Activated T-cell treated with anti-CD3 and anti-CD28 coated beads, Interleukin-2, amount 50 U/mL, for 24 hours (primary cell): Measurements from ENCODE around the gene TBC1D14.

Experiments used
- DNase-seq: peaks from one replicate; pipeline ENCODE4 v3.0.0-alpha.2; 2020
- H3K27ac Mint-ChIP-seq: 2 replicates; pipeline ENCODE4 v1.8.0; 2020; ENCODE audit warnings: mild to moderate bottlenecking, mixed read lengths
- H3K27me3 Mint-ChIP-seq: 2 replicates; pipeline ENCODE4 v1.8.0; 2020; ENCODE audit warnings: mixed read lengths
- H3K36me3 Mint-ChIP-seq: 2 replicates; pipeline ENCODE4 v1.8.0; 2020; ENCODE audit warnings: low read depth, mixed read lengths
- H3K4me1 Mint-ChIP-seq: 2 replicates; pipeline ENCODE4 v1.8.0; 2020; ENCODE audit warnings: low read depth, mixed read lengths
- H3K4me3 Mint-ChIP-seq: 2 replicates; pipeline ENCODE4 v1.8.0; 2020; ENCODE audit warnings: mild to moderate bottlenecking, moderate library complexity, mixed read lengths
- H3K9me3 Mint-ChIP-seq: 2 replicates; pipeline ENCODE4 v1.8.0; 2020; ENCODE audit warnings: mixed read lengths

The TBC1D14 gene

GRCh38 chr4:6956087-6956433, 46.4 kb downstream of the TBC1D14 start:
- Mint-ChIP-seq H3K9me3 (no peaks in the 10 kb centered on the region), H3K4me3 (no peak overlapping the region), H3K4me1 (peaks cover 57% of the 10 kb centered on the region), H3K27me3 (no peaks in the 10 kb centered on the region), H3K36me3 (peaks cover under 1% of the 10 kb centered on the region), H3K27ac (no peak overlapping the region)
- DNase-seq: peak; percentile 3

GRCh38 chr4:6956434-6957147, 47.0 kb downstream of the TBC1D14 start:
- H3K36me3 Mint-ChIP-seq: peaks cover 4% of the 10 kb centered on the region
- H3K9me3 Mint-ChIP-seq: no peaks in the 10 kb centered on the region
- H3K27me3 Mint-ChIP-seq: no peaks in the 10 kb centered on the region
- H3K4me3 Mint-ChIP-seq: no peak overlapping the region
- H3K4me1 Mint-ChIP-seq: peaks cover 56% of the 10 kb centered on the region
- H3K27ac Mint-ChIP-seq: no peak overlapping the region
- peak; percentile 23 for DNase-seq

- Mint-ChIP-seq H3K4me3 (no peak overlapping the region), H3K27me3 (no peaks in the 10 kb centered on the region), H3K9me3 (no peaks in the 10 kb centered on the region), H3K36me3 (peaks cover 6% of the 10 kb centered on the region), H3K27ac (no peak overlapping the region), H3K4me1 (peaks cover 56% of the 10 kb centered on the region)
- DNase-seq: no peak
Measured at GRCh38 chr4:6957148-6957520, 47.5 kb downstream of the TBC1D14 start.

GRCh38 chr4:6957994-6958393, 48.4 kb downstream of the TBC1D14 start:
- Mint-ChIP-seq H3K9me3 (no peaks in the 10 kb centered on the region), H3K27me3 (no peaks in the 10 kb centered on the region), H3K4me1 (peaks cover 57% of the 10 kb centered on the region), H3K27ac (no peak overlapping the region), H3K36me3 (peaks cover 6% of the 10 kb centered on the region), H3K4me3 (no peak overlapping the region)
- peak; percentile 14 for DNase-seq

DNA sequence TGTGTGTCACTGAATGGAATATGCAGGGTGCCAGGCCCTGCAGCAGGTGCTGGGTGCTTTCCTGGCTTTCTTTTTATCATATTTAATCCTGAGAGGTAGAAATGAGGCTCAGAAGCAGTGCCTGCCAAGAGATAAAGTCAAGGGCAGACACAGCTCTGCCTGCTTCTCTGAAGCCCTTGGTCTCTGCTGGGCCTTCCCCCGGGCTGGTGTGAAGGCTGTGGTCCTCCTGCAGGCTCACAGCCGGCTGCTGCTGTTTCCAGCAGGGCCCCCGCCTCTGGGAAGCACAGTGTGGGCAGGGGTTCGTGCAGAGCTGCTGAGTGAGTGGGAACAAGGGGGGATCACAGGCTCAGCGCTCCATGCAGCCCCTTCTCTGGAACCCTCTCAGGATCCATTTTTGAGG, 49.6 kb downstream of the TBC1D14 start:
- Mint-ChIP-seq H3K4me3 (no peak overlapping the region), H3K27me3 (no peaks in the 10 kb centered on the region), H3K36me3 (peaks cover 6% of the 10 kb centered on the region), H3K27ac (no peak overlapping the region), H3K9me3 (no peaks in the 10 kb centered on the region), H3K4me1 (peaks cover 66% of the 10 kb centered on the region)
- peak; percentile 15 for DNase-seq

GRCh38 chr4:6960154-6960553, 50.5 kb downstream of the TBC1D14 start:
- peaks cover 67% of the 10 kb centered on the region for H3K4me1 Mint-ChIP-seq
- no peaks in the 10 kb centered on the region for H3K9me3 Mint-ChIP-seq
- no peak for DNase-seq
- H3K4me3 Mint-ChIP-seq: no peak overlapping the region
- H3K27ac Mint-ChIP-seq: no peak overlapping the region
- no peaks in the 10 kb centered on the region for H3K27me3 Mint-ChIP-seq
- H3K36me3 Mint-ChIP-seq: peaks cover 6% of the 10 kb centered on the region

- Mint-ChIP-seq H3K27ac (no peak overlapping the region), H3K4me3 (no peak overlapping the region), H3K9me3 (no peaks in the 10 kb centered on the region), H3K27me3 (no peaks in the 10 kb centered on the region), H3K4me1 (peaks cover 70% of the 10 kb centered on the region), H3K36me3 (peaks cover 6% of the 10 kb centered on the region)
- no peak for DNase-seq
Measured at GRCh38 chr4:6960628-6961412, 51.2 kb downstream of the TBC1D14 start.

DNA sequence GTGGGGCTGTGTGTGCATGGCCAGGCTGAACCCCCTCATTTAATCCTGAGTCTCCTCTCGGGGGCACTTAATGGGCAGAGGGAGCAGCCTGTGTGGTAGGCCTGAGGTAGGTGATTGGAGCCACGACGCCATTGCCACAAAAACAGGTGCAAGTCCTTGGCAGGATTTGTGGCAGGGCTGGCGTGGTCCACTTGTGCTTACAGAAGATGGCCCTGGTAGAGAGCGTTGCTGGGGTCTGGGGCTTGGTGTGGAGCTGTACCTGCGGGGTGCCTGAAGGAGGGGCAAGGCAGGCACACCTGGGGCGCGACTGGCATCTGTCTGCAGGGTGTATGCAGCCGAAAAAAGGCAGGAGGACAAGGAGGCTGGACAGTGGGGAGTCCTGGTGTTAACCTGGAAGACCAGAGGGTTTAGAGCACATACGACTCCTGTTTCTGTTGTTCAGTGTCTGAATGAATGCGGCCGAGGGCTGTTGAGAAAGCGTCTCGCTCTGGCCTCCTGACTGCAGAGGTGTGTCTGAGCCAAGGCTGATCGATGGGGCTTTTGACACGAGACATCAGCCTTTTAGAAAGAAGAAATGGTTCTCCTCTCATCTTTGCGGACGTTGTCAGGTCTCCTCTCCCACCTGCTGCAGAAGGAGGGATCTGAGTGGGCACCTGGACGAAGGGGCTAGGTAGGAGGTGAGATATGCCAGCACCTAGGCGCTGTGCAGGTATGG, 52.0 kb downstream of the TBC1D14 start:
- H3K4me3 Mint-ChIP-seq: no peak overlapping the region
- no peaks in the 10 kb centered on the region for H3K9me3 Mint-ChIP-seq
- peaks cover 67% of the 10 kb centered on the region for H3K4me1 Mint-ChIP-seq
- H3K27ac Mint-ChIP-seq: no peak overlapping the region
- no peaks in the 10 kb centered on the region for H3K27me3 Mint-ChIP-seq
- no peak for DNase-seq
- peaks cover 6% of the 10 kb centered on the region for H3K36me3 Mint-ChIP-seq

DNA sequence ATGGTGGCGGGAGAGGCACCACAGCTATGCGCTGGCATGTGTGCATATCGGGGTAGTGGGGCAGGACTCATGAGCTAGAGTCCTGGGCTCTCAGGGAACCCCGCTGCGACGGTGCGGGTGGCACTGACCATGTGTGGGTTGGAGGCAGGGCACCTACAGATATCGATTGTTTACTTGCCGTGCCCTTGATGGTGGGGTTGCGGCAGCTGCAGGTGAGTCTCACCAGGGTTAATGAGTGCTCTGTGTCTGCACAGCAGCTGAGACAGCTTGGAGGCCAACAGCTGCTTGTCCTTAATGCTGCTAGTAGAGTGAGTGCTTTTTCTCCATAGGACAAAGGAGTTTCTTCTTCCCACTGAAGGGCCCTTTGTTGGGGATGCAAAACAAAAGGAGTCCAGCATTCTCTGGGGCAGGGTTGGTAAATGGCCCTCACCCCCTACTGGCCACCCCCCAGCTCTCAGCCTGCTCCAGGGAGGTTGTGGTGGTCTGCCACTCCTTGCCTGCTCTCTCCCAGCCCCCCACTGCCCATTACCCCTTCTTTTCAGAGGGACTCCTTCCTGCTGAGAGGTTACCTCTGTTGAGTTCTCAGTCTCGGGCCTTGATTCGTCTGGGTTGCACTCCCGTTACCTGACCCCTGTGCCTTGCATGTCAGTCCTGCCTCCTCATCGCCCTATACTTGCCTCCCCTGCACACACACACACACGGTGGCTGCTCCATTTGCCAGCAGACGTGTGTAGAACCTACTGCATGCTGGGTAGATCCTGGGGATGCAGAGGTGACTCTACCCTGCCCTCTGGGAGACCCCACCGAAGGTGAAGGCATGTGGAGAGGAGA, 52.8 kb downstream of the TBC1D14 start:
- Mint-ChIP-seq H3K27me3 (no peaks in the 10 kb centered on the region), H3K36me3 (peaks cover 11% of the 10 kb centered on the region), H3K4me1 (peaks cover 65% of the 10 kb centered on the region), H3K9me3 (no peaks in the 10 kb centered on the region), H3K27ac (no peak overlapping the region), H3K4me3 (no peak overlapping the region)
- DNase-seq: no peak

- Mint-ChIP-seq H3K27me3 (no peaks in the 10 kb centered on the region), H3K4me3 (no peak overlapping the region), H3K27ac (no peak overlapping the region), H3K9me3 (no peaks in the 10 kb centered on the region), H3K36me3 (peaks cover 17% of the 10 kb centered on the region), H3K4me1 (peaks cover 64% of the 10 kb centered on the region)
- no peak for DNase-seq
Measured at GRCh38 chr4:6963139-6963611, 53.5 kb downstream of the TBC1D14 start.

GRCh38 chr4:6964858-6965257, 55.2 kb downstream of the TBC1D14 start:
- DNase-seq: no peak
- Mint-ChIP-seq H3K9me3 (no peaks in the 10 kb centered on the region), H3K4me3 (no peak overlapping the region), H3K4me1 (peaks cover 53% of the 10 kb centered on the region), H3K27me3 (no peaks in the 10 kb centered on the region), H3K27ac (no peak overlapping the region), H3K36me3 (peaks cover 33% of the 10 kb centered on the region)

DNA sequence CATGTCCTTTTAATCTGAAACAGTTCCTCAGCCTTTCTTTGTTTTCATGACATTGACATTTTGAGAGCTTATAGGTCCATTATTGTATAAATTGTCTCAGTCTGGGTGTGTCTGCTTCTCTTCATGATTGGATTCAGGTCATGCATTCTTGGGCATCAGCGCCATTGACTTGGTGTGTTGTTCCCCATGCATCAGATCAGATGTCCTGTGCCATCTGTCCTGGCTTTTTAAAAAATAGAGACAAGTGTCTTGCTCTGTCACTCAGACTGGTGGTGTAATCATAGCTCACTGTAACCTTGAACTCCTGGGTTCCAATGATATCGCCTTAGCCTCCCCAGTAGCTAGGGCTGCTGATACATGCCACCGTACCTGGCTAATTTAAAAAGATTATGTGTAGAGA, 55.7 kb downstream of the TBC1D14 start:
- H3K4me1 Mint-ChIP-seq: peaks cover 53% of the 10 kb centered on the region
- H3K9me3 Mint-ChIP-seq: no peaks in the 10 kb centered on the region
- no peaks in the 10 kb centered on the region for H3K27me3 Mint-ChIP-seq
- H3K4me3 Mint-ChIP-seq: no peak overlapping the region
- H3K36me3 Mint-ChIP-seq: peaks cover 38% of the 10 kb centered on the region
- DNase-seq: no peak
- H3K27ac Mint-ChIP-seq: peak overlapping the region; percentile 18

DNA sequence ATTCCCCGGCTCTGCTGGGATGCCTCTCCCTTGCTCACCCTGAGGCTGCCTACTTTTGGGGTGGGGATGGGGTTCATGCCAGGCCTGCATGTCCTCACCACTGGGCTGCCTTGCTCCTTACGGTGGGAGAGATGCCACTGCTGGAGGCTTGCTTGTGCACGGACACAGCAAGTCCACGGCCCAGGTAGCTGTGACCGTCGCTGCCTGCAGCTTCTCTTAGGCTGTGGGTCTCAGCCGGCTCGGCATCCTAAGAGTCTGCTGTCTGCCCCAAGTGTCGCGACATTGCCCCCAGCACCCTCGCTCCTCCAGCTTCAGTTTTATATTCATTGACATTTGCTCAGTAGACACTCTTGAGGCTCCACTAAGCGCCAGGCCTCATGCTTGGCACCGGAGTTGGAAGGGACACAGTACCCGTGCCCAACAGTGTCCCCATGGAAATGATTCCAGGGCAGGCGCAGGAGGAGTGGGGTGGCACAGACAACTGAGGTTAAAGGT, 58.3 kb downstream of the TBC1D14 start:
- Mint-ChIP-seq H3K4me3 (no peak overlapping the region), H3K4me1 (peaks cover 37% of the 10 kb centered on the region), H3K27me3 (no peaks in the 10 kb centered on the region), H3K9me3 (no peaks in the 10 kb centered on the region), H3K36me3 (peaks cover 45% of the 10 kb centered on the region), H3K27ac (no peak overlapping the region)
- DNase-seq: no peak

DNA sequence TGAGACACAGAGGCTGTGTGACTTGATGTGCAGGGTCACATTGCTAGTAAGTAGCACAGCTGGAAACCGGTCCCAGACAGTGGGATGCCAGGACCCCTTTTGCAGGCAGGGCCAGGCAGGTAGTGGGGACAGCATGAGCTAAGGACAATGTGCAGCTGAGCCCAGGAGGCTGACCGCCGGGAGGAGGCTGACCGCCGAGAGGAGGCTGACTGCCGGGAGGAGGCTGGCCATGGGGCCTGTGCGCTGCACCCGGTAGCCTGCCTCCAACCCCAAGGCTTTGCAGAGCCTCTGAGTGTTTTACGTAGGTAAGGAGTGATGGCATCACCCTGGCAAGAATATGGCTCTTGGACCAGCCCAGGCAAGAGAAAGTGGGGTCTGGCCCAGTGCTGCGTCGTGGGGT, 58.9 kb downstream of the TBC1D14 start:
- Mint-ChIP-seq H3K4me3 (no peak overlapping the region), H3K4me1 (peaks cover 34% of the 10 kb centered on the region), H3K36me3 (peaks cover 47% of the 10 kb centered on the region), H3K9me3 (no peaks in the 10 kb centered on the region), H3K27ac (no peak overlapping the region), H3K27me3 (no peaks in the 10 kb centered on the region)
- no peak for DNase-seq
